Left ventricle myocardium inferior (tissue), 1 donor: ENCODE measurements around the gene GNG8. TPM values are rescaled to one million over a fixed set of nuclear protein-coding genes. Genes with fewer than 3 reads are reported as not detected.

Experiments
- DNase-seq: peaks from one replicate; pipeline ENCODE4 v3.0.0-alpha.2; 2020
- H3K27ac ChIP-seq: fragments of 200-600 bp; replicated peaks from 2 replicates; pipeline ENCODE4 v1.8.0; 2021
- H3K27me3 ChIP-seq: fragments of 200-600 bp; 2 replicates; pipeline ENCODE4 v1.8.0; 2021; ENCODE audit warnings: low read depth
- H3K36me3 ChIP-seq: fragments of 200-600 bp; 2 replicates; pipeline ENCODE4 v1.8.0; 2021
- H3K4me1 ChIP-seq: fragments of 200-600 bp; 2 replicates; pipeline ENCODE4 v1.8.0; 2021
- H3K4me3 ChIP-seq: fragments of 200-600 bp; 2 replicates; pipeline ENCODE4 v1.8.0; 2021; ENCODE audit warnings: mild to moderate bottlenecking, moderate library complexity
- H3K9me3 ChIP-seq: fragments of 200-600 bp; replicated peaks from 2 replicates; pipeline ENCODE4 v1.8.0; 2021
- intact Hi-C: fragments of 100-400 bp; cut with micrococcal nuclease; formaldehyde crosslinking; loops from one replicate; pipeline ENCODE4 v1.11.0; 2022
- total RNA-seq: library from RNA; stranded (reverse); fragmentation: NEBNext Ultra II Directional; extraction: Animal tissue kit (Norgen Biotek cat#: 25700); gene quantifications from one replicate; pipeline ENCODE4 v1.2.1, GENCODE V29; 2021
- TF ChIP-seq, protein P1 (sequence below): fragments of 200-600 bp; IDR thresholded peaks from 2 replicates; pipeline ENCODE4 v1.8.0; 2021; ENCODE audit warnings: antibody characterized with exemption, mild to moderate bottlenecking, borderline replicate concordance
- donor health status: DM: no; HTN: yes; CAD: no; lungs with severe emphysema.

The GNG8 gene
- total RNA-seq, 1 donor from 2014 or later: not detected

DNA sequence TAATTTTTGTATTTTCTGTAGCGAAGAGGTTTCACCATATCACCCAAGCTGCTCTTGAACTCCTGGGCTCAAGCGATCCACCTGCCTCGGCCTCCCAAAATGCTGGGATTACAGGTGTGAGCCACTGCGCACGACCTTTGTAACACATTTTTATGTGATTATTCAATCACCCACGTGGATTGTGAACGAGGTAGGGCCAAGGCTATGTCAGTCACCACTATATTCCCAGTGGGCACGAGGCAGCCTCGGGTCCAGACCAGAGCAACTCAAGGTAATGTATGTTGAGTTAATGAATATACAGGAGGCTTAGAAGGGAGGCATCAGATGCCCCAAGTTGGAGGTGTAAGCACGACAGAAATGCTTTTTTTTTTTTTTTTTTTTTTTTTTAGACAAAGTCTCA lies 20.0 kb downstream of the GNG8 start:
- no peaks in the 10 kb centered on the region for H3K9me3 ChIP-seq
- no peak overlapping the region for H3K4me3 ChIP-seq
- TF ChIP-seq, protein P1, sequence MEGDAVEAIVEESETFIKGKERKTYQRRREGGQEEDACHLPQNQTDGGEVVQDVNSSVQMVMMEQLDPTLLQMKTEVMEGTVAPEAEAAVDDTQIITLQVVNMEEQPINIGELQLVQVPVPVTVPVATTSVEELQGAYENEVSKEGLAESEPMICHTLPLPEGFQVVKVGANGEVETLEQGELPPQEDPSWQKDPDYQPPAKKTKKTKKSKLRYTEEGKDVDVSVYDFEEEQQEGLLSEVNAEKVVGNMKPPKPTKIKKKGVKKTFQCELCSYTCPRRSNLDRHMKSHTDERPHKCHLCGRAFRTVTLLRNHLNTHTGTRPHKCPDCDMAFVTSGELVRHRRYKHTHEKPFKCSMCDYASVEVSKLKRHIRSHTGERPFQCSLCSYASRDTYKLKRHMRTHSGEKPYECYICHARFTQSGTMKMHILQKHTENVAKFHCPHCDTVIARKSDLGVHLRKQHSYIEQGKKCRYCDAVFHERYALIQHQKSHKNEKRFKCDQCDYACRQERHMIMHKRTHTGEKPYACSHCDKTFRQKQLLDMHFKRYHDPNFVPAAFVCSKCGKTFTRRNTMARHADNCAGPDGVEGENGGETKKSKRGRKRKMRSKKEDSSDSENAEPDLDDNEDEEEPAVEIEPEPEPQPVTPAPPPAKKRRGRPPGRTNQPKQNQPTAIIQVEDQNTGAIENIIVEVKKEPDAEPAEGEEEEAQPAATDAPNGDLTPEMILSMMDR: no peak
- no peaks in the 10 kb centered on the region for H3K36me3 ChIP-seq
- peaks cover 49% of the 10 kb centered on the region for H3K4me1 ChIP-seq
- peak; percentile 1 for DNase-seq
- H3K27ac ChIP-seq: no peak overlapping the region
- intact Hi-C loops: loop anchor here (2.0 kb wide), 1 partner anchor 49 kb away; no protein-coding TSS in a partner anchor
- no peaks in the 10 kb centered on the region for H3K27me3 ChIP-seq

DNA sequence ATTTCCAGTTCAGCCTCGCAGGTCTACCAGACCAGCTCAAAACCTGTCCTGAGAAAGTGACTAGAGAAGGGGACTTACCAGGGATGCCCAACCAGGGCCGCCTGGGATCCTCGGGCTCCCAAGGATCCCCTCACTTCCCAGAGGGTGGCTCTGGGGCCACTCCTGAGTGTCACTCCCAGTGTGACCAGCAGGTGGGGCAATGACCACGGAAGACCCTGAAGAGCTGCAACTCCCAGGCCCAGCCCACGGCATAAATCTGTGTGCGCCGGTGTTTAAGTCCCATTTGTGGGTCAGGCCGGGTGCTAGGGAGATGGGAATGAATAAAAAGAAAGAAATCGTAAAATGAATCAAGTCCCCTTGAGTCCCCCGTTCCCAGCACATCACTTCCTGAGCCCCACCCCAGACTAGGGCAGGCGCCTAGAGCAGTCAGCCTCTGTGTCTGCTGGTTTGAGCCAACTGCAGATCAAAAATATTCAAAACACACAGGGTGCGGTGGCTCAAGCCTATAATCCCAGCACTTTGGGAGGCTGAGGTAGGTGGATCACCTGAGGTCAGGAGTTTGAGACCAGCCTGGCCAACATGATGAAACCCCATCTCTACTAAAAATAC lies 21.8 kb downstream of the GNG8 start:
- intact Hi-C loops: loop anchor here (2.0 kb wide), 1 partner anchor 51 kb away; no protein-coding TSS in a partner anchor
- TF ChIP-seq, protein P1: peak; percentile 95
- no peak overlapping the region for H3K27ac ChIP-seq

DNA sequence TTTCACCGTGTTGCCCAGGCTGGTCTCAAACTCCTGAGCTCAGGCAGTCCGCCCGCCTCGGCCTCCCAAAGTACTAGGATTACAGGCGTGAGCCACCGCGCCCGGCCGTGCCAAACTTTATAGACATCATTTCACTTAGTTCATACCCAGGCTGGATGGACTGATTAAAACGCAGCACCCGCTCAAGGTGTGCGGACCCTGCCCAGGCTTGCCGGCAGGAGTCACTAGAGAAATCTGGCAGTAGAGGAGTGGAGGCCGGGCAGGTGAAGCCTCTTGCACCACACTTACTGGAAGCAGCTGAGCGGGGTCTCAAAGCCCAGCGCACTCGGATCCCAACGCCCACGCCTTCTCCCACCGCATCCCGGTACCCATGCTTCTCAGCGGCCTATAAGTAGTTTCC lies 22.5 kb downstream of the GNG8 start:
- peak; percentile 13 for DNase-seq
- peaks cover 26% of the 10 kb centered on the region for H3K4me1 ChIP-seq
- H3K9me3 ChIP-seq: no peaks in the 10 kb centered on the region
- TF ChIP-seq, protein P1: no peak
- peaks cover 16% of the 10 kb centered on the region for H3K36me3 ChIP-seq
- H3K4me3 ChIP-seq: no peak overlapping the region
- H3K27ac ChIP-seq: no peak overlapping the region
- H3K27me3 ChIP-seq: no peaks in the 10 kb centered on the region
- intact Hi-C loops: no loop called here

More for the DNA sequence above, 21.8 kb downstream of the GNG8 start:
- Histone ChIP-seq H3K36me3 (peaks cover 9% of the 10 kb centered on the region), H3K4me3 (no peak overlapping the region), H3K4me1 (peaks cover 33% of the 10 kb centered on the region), H3K27me3 (no peaks in the 10 kb centered on the region), H3K9me3 (no peaks in the 10 kb centered on the region)
- peak; percentile 86 for DNase-seq

DNA sequence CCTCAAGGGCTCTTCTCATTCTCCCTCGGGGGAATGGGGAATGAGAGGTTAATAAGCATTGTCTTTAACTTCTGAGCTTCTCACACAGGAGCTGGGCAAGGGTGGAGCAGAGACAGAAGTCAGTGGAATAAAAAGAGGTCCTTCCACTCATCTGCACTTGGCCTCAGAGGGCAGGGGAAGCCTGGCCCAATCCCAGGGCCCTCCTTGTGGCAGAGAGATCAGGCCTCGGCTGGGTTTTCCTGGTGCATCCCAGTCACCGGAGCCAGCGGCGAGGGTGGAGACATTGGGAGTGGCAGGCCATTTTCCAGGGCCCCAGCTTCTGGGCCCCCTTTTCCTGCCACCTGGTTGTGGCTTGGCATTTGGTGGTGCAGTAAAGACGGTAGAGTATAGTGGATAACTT lies 24.2 kb downstream of the GNG8 start:
- peaks cover 33% of the 10 kb centered on the region for H3K36me3 ChIP-seq
- no peak overlapping the region for H3K4me3 ChIP-seq
- TF ChIP-seq, protein P1: no peak
- intact Hi-C loops: no loop called here
- H3K9me3 ChIP-seq: no peaks in the 10 kb centered on the region
- peaks cover 19% of the 10 kb centered on the region for H3K4me1 ChIP-seq
- no peak overlapping the region for H3K27ac ChIP-seq
- DNase-seq: peak; percentile 13
- H3K27me3 ChIP-seq: no peaks in the 10 kb centered on the region

DNA sequence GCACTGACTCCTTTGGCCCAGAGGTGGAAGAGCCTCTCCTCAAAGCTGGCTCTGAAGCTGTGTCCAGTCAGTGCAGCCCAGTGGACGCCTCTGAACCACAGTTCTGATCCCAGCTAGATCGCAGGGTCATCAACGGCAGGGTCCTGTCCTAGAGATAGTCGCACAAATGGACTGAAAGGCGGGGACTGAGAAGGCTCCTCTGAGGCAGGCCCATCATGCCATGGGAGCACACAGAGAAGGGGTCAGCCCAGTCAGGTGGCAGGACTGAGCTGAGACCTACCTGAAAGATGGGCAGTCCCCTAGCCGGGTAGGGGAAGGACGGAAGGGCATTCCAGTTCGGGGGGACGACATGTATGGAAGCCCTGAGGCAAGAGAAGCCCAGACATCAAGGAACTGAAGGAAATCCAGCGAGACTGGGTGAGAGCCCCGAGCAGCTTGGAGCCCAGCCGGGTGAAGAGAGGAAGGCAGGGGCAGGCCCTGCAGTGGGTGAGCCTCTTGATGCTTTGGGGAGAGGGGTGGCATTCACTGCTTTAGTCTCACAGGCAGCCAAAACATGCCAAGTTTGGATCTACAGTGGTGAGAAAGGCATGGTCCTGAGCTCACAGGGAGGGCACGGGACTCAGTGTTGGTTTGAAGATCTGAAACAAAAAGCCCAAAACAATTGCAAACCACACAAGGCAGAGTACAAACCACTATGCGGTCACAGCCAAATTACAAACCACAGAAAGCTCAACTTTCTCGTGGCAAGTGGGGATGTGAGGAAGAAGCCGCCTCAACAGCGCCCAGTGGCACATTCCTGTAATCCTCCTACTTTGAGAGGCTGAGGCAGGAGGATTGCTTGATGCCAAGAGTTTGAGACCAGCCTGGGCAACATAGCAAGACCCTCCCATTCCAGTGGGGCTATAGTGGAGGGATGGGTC lies 24.9 kb downstream of the GNG8 start:
- peak; percentile 9 for DNase-seq
- Histone ChIP-seq H3K27ac (no peak overlapping the region), H3K4me1 (peaks cover 22% of the 10 kb centered on the region), H3K36me3 (peaks cover 38% of the 10 kb centered on the region), H3K27me3 (no peaks in the 10 kb centered on the region), H3K4me3 (no peak overlapping the region), H3K9me3 (no peaks in the 10 kb centered on the region)
- intact Hi-C loops: no loop called here
- TF ChIP-seq, protein P1: no peak
